ENCODE results near the gene QSOX1. TPM values are rescaled to one million over a fixed set of nuclear protein-coding genes. Genes with fewer than 3 reads are reported as not detected.

The QSOX1 gene
- total and polyA plus RNA-seq, 2 of the 4 experiments (the other 2 are of a cell fraction), result 102 to 791 TPM

GRCh38 chr1:180252638-180253536 lies 98.2 kb downstream of the QSOX1 start:
- H2AK9ac ChIP-seq (replicated peaks; ENCODE audit: low read depth, low read length, poor library complexity), result no peak overlapping the region
- ChIA-PET CTCF (interaction anchor here (0.6 to 2.1 kb wide), 17 partner anchors 9 to 428 kb away, joined by 3 to 9 read pairs (median 3); no protein-coding TSS in a partner anchor), POLR2A (ENCODE audit: unreplicated experiment) (no interaction called here)
- peaks cover 13% of the 10 kb centered on the region for H3K27me3 ChIP-seq (ENCODE audit: control insufficient read depth, insufficient read depth, low read length)
- no peak overlapping the region for H4K8ac ChIP-seq (ENCODE audit: low read depth in 2 of 2, low read length in 2 of 2)
- H3K23ac ChIP-seq (ENCODE audit: low read depth, low read length), result no peak overlapping the region
- H2AK5ac ChIP-seq (ENCODE audit: low read depth, low read length), result no peak overlapping the region
- H4K20me1 ChIP-seq (ENCODE audit: insufficient read depth, low read length), result no peaks in the 10 kb centered on the region
- no peak overlapping the region for H2BK120ac ChIP-seq (ENCODE audit: low read depth, low read length)
- no peak overlapping the region for H3K56ac ChIP-seq (ENCODE audit: extremely low read depth, insufficient read depth, low read length)
- peak; percentile 93 for TF ChIP-seq CTCF (conservative IDR thresholded peaks at IDR 0.05; ENCODE audit: low read depth, low read length)
- TF ChIP-seq MAFK (IDR thresholded peaks at IDR 0.05; ENCODE audit: low read depth, low read length), result no peak
- TF ChIP-seq MAZ (IDR thresholded peaks at IDR 0.05; ENCODE audit: borderline replicate concordance, low read depth, low read length), result no peak
- TF ChIP-seq ELK1 (IDR thresholded peaks at IDR 0.05; ENCODE audit: borderline replicate concordance, low read depth, low read length), result no peak
- TF ChIP-seq RFX5 (IDR thresholded peaks at IDR 0.05; ENCODE audit: low read depth, low read length), result no peak
- peak; percentile 77 for TF ChIP-seq CEBPB (IDR thresholded peaks at IDR 0.05; ENCODE audit: low read depth, low read length)
- no peak for TF ChIP-seq MXI1 (IDR thresholded peaks at IDR 0.05; ENCODE audit: borderline replicate concordance, low read depth, low read length)
- TF ChIP-seq POLR2A (IDR thresholded peaks at IDR 0.05; ENCODE audit: low read depth, low read length), result no peak
- peak; percentile 94 for TF ChIP-seq RAD21 (IDR thresholded peaks at IDR 0.05; ENCODE audit: low read length)
- TF ChIP-seq SMC3 (IDR thresholded peaks at IDR 0.05; ENCODE audit: low read depth, low read length), result peak; percentile 84
- DNase-seq (peak; percentile 65), ATAC-seq (ENCODE audit: low read depth) (peak; percentile 74)
- H2BK20ac ChIP-seq (ENCODE audit: low read depth, low read length), result no peak overlapping the region
- no peak overlapping the region for H4K91ac ChIP-seq (ENCODE audit: insufficient read depth, low read depth, low read length)
- in situ Hi-C loops (cut with MboI; ENCODE audit: low sequenced_read_pairs), result loop anchor here (5.0 to 25.0 kb wide), 3 partner anchors 164 to 909 kb away; no protein-coding TSS in a partner anchor
- no peaks in the 10 kb centered on the region for H3K36me3 ChIP-seq (ENCODE audit: control insufficient read depth, insufficient read depth, low read length)
- H3K18ac ChIP-seq (ENCODE audit: low read depth, low read length), result no peak overlapping the region
- no peak overlapping the region for H3K4ac ChIP-seq (ENCODE audit: low read depth, low read length)
- no peak overlapping the region for H2AFZ ChIP-seq (replicated peaks; ENCODE audit: low read length, poor library complexity)
- dilution Hi-C loops (cut with HindIII; ENCODE audit: low sequenced_read_pairs, unreplicated experiment), result no loop called here
- peaks cover 4% of the 10 kb centered on the region; the same call in 1 of the 2 replicates for H3K4me1 ChIP-seq (ENCODE audit: control insufficient read depth, insufficient read depth, low read length)
- H3K4me2 ChIP-seq (ENCODE audit: low read depth, low read length), result no peak overlapping the region
- H3K9ac ChIP-seq (ENCODE audit: low read depth, low read length), result no peak overlapping the region
- H3K9me1 ChIP-seq (ENCODE audit: insufficient read depth, low read length), result peaks cover 4% of the 10 kb centered on the region; the same call in 1 of the 2 replicates
- 56% methylated on average over 3 of the region's 12 CpGs; no CpG with 5 or more reads in 1 of the 2 experiments for WGBS, 2 experiments (ENCODE audit: extremely low coverage in 2 of 2, insufficient read length in 1 of 2)
- BruUV-seq (replicated peaks), result no TSS peak
- H2BK15ac ChIP-seq (ENCODE audit: low read depth, low read length), result no peak overlapping the region
- intact Hi-C loops (cut with micrococcal nuclease), result loop anchor here (1.0 to 2.0 kb wide), 3 partner anchors 160 to 229 kb away; no protein-coding TSS in a partner anchor
- no peak overlapping the region for H3K14ac ChIP-seq (replicated peaks; ENCODE audit: low read depth, low read length)
- no peaks in the 10 kb centered on the region for H3K79me1 ChIP-seq (ENCODE audit: low read depth in 1 of 2, low read length in 2 of 2)
- no peak overlapping the region for H3K27ac ChIP-seq (ENCODE audit: insufficient read depth, low read length)
- no peak overlapping the region for H3K4me3 ChIP-seq (ENCODE audit: insufficient read depth, low read depth, low read length)
- no peak overlapping the region for H2BK5ac ChIP-seq (ENCODE audit: low read depth, low read length, poor library complexity, severe bottlenecking)
- no peaks in the 10 kb centered on the region for H3K9me3 ChIP-seq (ENCODE audit: control insufficient read depth, insufficient read depth, low read length)
- H4K5ac ChIP-seq (ENCODE audit: low read depth, low read length), result no peak overlapping the region
